PC-3 (cell line): ENCODE data around the gene SLC39A10. TPM values are rescaled to one million over a fixed set of nuclear protein-coding genes. Genes with fewer than 3 reads are reported as not detected.
"Not testable (repeated sequence)": the region's sequence is repeated elsewhere in the genome, so short reads cannot be mapped to it uniquely, and the experiment has no call there.

ENCODE experiments used
- ATAC-seq: fragments of 200-7000 bp; cut with Tn5 transposase; 2 replicates; pipeline ENCODE4 v1.9.1; 2020; ENCODE audit warnings: mild to moderate bottlenecking, moderate library complexity
- BruUV-seq: library from RNA; stranded (reverse); fragments of 400-500 nt; replicated peaks from 2 replicates; lab custom pipeline; 2021; lab: Mats Ljungman, UMichigan
- CTCF ChIA-PET: fragments of 300-600 bp; sonication (Branson Sonifier 250); formaldehyde crosslinking; loops from one replicate; lab custom pipeline; 2022; ENCODE audit warnings: antibody characterized with exemption; lab: Charles Lee
- POLR2A ChIA-PET: fragments of 300-600 bp; sonication (Branson Sonifier 250); formaldehyde crosslinking; loops from one replicate; lab custom pipeline; 2022; ENCODE audit warnings: antibody characterized with exemption; ENCODE audit not compliant: unreplicated experiment; lab: Charles Lee
- DNase-seq: peaks from one replicate; pipeline ENCODE4 v3.0.0-alpha.2; 2015
- H2AFZ ChIP-seq: fragments of 300-600 bp; sonication (generic); 2 replicates; pipeline ENCODE4 v1.6.0; 2016; ENCODE audit warnings: antibody characterized with exemption, low read length
- H3F3A ChIP-seq: fragments of 300-600 bp; sonication (generic); one replicate; pipeline ENCODE4 v1.6.0; 2017; ENCODE audit warnings: antibody characterized with exemption, low read length, control low read depth, mild to moderate bottlenecking; ENCODE audit not compliant: unreplicated experiment
- H3K27ac ChIP-seq: fragments of 300-600 bp; sonication (generic); 2 replicates; pipeline ENCODE4 v1.5.1; 2016; ENCODE audit warnings: mild to moderate bottlenecking, low read length
- H3K27me3 ChIP-seq: fragments of 300-600 bp; sonication (generic); 2 replicates; pipeline ENCODE4 v1.6.1; 2016; ENCODE audit warnings: low read length, mixed read lengths
- H3K36me3 ChIP-seq: fragments of 300-600 bp; sonication (generic); 2 replicates; pipeline ENCODE4 v1.6.1; 2016; ENCODE audit warnings: low read depth, mixed run types, low read length, mixed read lengths
- H3K4me1 ChIP-seq: fragments of 300-600 bp; sonication (generic); 2 replicates; pipeline ENCODE4 v1.5.1; 2016; ENCODE audit warnings: low read length; ENCODE audit not compliant: insufficient read depth
- H3K4me2 ChIP-seq: fragments of 300-600 bp; sonication (generic); 2 replicates; pipeline ENCODE4 v1.6.0; 2016; ENCODE audit warnings: low read length
- H3K4me3 ChIP-seq: fragments of 300-600 bp; sonication (generic); 2 replicates; pipeline ENCODE4 v1.5.1; 2016; ENCODE audit warnings: mild to moderate bottlenecking, low read length, mixed read lengths
- H3K79me2 ChIP-seq: fragments of 300-600 bp; sonication (generic); 2 replicates; pipeline ENCODE4 v1.6.1; 2017; ENCODE audit warnings: low read length, mixed read lengths
- H3K9ac ChIP-seq: fragments of 300-600 bp; sonication (generic); 2 replicates; pipeline ENCODE4 v1.6.0; 2016; ENCODE audit warnings: mild to moderate bottlenecking, low read length
- H3K9me2 ChIP-seq: fragments of 300-600 bp; sonication (generic); replicated peaks from 2 replicates; pipeline ENCODE4 v1.6.1; 2016; ENCODE audit warnings: mixed run types, low read length, mixed read lengths
- H3K9me3 ChIP-seq: fragments of 300-600 bp; sonication (generic); 2 replicates; pipeline ENCODE4 v1.6.1; 2016; ENCODE audit warnings: low read length, mixed read lengths
- H4K20me1 ChIP-seq: fragments of 300-600 bp; sonication (generic); 2 replicates; pipeline ENCODE4 v1.6.1; 2016; ENCODE audit warnings: low read length, mixed read lengths
- EZH2 ChIP-seq: fragments of 300-600 bp; sonication (generic); IDR thresholded peaks from one replicate; pipeline ENCODE4 v1.6.1; 2017; ENCODE audit warnings: antibody characterized with exemption, mild to moderate bottlenecking, low read length; ENCODE audit not compliant: unreplicated experiment
- EZH2phosphoT487 ChIP-seq: fragments of 300-600 bp; sonication (generic); IDR thresholded peaks from 2 replicates; pipeline ENCODE4 v1.6.1; 2018; ENCODE audit warnings: mild to moderate bottlenecking, antibody characterized with exemption, low read length, borderline replicate concordance
- intact Hi-C: fragments of 100-400 bp; cut with micrococcal nuclease; formaldehyde crosslinking; loops from 2 replicates; pipeline ENCODE4 v1.9.0; 2023
- total RNA-seq: library from RNA; depleted of rRNA; stranded (reverse); fragments of >200 nt; gene quantifications from 2 replicates; pipeline ENCODE4 v1.2.3, GENCODE V29; 2014
- TF ChIP-seq, protein P1 (sequence below): fragments of 300-600 bp; sonication (generic); conservative IDR thresholded peaks from 2 replicates; pipeline ENCODE4 v1.5.1; 2017; ENCODE audit warnings: antibody characterized with exemption, low read depth, mild to moderate bottlenecking, low read length

Gene SLC39A10
- total RNA-seq, 1 experiment from 2014 or later, result 18.6 TPM

DNA sequence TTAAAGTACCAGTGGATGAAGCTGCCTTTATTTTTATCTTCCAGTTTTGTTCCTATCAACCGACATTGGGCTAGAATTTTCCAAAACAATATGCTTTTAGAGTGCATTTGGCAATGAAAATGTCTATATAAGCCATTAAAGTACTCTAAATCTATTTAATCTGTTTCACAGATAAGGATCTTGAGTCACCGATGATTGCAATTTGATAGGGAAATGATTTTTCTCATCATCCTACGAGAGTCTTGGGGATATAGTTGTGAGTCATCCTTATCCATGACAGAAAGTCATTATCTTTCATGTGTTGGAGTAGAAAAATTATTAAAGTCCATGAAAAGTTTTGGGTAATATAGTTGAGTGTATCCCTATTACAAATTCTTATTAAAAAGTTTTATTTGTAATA lies 26.1 kb downstream of the SLC39A10 start:
- no peak overlapping the region for H3K4me3 ChIP-seq
- H3K27me3 ChIP-seq, result no peaks in the 10 kb centered on the region
- no peaks in the 10 kb centered on the region for H4K20me1 ChIP-seq
- DNase-seq (peak; percentile 75), ATAC-seq (peak; percentile 40)
- peaks cover 8% of the 10 kb centered on the region; the same call in 1 of the 2 replicates for H3K36me3 ChIP-seq
- H3K9me3 ChIP-seq, result no peaks in the 10 kb centered on the region
- POLR2A ChIA-PET, result interaction anchor here (0.7 kb wide), 1 partner anchor 20 kb away, joined by 3 read pairs; no protein-coding TSS in a partner anchor
- no peaks in the 10 kb centered on the region for H3K9me2 ChIP-seq
- BruUV-seq, result no TSS peak
- no peak overlapping the region for H3K27ac ChIP-seq
- H2AFZ ChIP-seq, result no peak overlapping the region
- H3K79me2 ChIP-seq, result peaks cover 4% of the 10 kb centered on the region; the same call in 1 of the 2 replicates
- H3K4me2 ChIP-seq, result peak overlapping the region; percentile 56
- no peak overlapping the region for H3K9ac ChIP-seq
- H3K4me1 ChIP-seq, result peaks cover 12% of the 10 kb centered on the region
- H3F3A ChIP-seq, result no peaks in the 10 kb centered on the region
- intact Hi-C loops, result no loop called here
- CTCF ChIA-PET, result interaction anchor here (0.7 kb wide), 1 partner anchor 11 kb away, joined by 3 read pairs; no protein-coding TSS in a partner anchor
- TF ChIP-seq, protein P1, sequence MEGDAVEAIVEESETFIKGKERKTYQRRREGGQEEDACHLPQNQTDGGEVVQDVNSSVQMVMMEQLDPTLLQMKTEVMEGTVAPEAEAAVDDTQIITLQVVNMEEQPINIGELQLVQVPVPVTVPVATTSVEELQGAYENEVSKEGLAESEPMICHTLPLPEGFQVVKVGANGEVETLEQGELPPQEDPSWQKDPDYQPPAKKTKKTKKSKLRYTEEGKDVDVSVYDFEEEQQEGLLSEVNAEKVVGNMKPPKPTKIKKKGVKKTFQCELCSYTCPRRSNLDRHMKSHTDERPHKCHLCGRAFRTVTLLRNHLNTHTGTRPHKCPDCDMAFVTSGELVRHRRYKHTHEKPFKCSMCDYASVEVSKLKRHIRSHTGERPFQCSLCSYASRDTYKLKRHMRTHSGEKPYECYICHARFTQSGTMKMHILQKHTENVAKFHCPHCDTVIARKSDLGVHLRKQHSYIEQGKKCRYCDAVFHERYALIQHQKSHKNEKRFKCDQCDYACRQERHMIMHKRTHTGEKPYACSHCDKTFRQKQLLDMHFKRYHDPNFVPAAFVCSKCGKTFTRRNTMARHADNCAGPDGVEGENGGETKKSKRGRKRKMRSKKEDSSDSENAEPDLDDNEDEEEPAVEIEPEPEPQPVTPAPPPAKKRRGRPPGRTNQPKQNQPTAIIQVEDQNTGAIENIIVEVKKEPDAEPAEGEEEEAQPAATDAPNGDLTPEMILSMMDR, result no peak
- TF ChIP-seq EZH2, result no peak
- TF ChIP-seq EZH2phosphoT487, result no peak

DNA sequence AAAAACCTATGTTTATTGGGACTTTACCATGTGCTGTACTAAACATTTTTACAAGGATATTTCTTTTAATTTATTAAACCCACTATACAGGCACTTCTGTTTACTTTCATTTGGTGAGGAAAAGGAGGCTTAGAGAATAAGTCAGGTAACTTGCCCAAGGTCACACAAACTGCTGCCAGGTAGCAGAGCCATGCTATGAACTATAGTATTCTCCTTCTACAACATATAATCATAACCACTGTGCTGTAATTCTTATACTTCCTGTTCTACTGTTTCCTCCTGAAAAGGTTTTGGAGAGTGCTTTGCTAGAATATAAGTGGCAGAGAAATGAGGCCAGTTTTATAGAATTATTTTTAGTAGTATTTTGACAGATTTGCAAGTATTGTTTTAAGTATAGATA lies 29.5 kb downstream of the SLC39A10 start:
- BruUV-seq, result no TSS peak
- POLR2A ChIA-PET, result no interaction called here
- no peak for DNase-seq
- Histone ChIP-seq H3K9me2 (no peaks in the 10 kb centered on the region), H3K9me3 (no peaks in the 10 kb centered on the region), H3K4me3 (no peak overlapping the region), H3K79me2 (no peaks in the 10 kb centered on the region), H3K27ac (no peak overlapping the region), H4K20me1 (no peaks in the 10 kb centered on the region), H3F3A (no peaks in the 10 kb centered on the region), H3K4me1 (peaks cover 12% of the 10 kb centered on the region), H3K36me3 (no peaks in the 10 kb centered on the region), H3K4me2 (no peak overlapping the region), H2AFZ (no peak overlapping the region), H3K9ac (no peak overlapping the region), H3K27me3 (no peaks in the 10 kb centered on the region)
- TF ChIP-seq, protein P1, result no peak
- TF ChIP-seq EZH2 (no peak), EZH2phosphoT487 (no peak)
- CTCF ChIA-PET, result no interaction called here
- ATAC-seq, result no peak
- intact Hi-C loops, result no loop called here

GRCh38 chr2:195687320-195688086 lies 30.5 kb downstream of the SLC39A10 start:
- H3K9me2 ChIP-seq, result no peaks in the 10 kb centered on the region
- no peaks in the 10 kb centered on the region for H3F3A ChIP-seq
- H3K27ac ChIP-seq, result no peak overlapping the region
- H3K27me3 ChIP-seq, result no peaks in the 10 kb centered on the region
- TF ChIP-seq EZH2 (no peak), EZH2phosphoT487 (no peak)
- TF ChIP-seq, protein P1, result no peak
- BruUV-seq, result no TSS peak
- H3K9me3 ChIP-seq, result no peaks in the 10 kb centered on the region
- no peak for ATAC-seq
- CTCF ChIA-PET, result no interaction called here
- no peak overlapping the region for H2AFZ ChIP-seq
- DNase-seq, result no peak
- POLR2A ChIA-PET, result no interaction called here
- H3K9ac ChIP-seq, result no peak overlapping the region
- no peak overlapping the region for H3K4me2 ChIP-seq
- no peaks in the 10 kb centered on the region for H3K36me3 ChIP-seq
- intact Hi-C loops, result no loop called here
- H4K20me1 ChIP-seq, result no peaks in the 10 kb centered on the region
- no peak overlapping the region for H3K4me3 ChIP-seq
- H3K79me2 ChIP-seq, result no peaks in the 10 kb centered on the region
- peaks cover 12% of the 10 kb centered on the region for H3K4me1 ChIP-seq

DNA sequence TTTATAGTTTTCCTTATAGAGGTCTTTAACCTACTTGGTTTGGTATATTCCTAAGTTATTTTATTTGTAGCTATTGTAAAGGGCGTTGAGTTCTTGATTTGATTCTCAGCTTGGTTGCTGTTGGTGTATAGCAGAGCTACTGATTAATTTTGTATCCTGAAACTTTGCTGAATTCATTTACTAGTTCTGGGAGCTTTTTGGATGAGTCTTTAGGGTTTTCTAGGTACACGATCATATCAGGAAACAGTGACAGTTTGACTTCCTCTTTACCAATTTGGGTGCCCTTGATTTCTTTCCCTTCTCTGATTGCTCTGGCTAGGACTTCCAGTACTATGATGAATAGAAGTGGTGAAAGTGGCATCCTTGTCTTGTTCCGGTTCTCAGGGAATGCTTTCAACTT lies 35.5 kb downstream of the SLC39A10 start:
- H3F3A ChIP-seq, POLR2A ChIA-PET, H2AFZ ChIP-seq, BruUV-seq, DNase-seq, H3K36me3 ChIP-seq, H3K27me3 ChIP-seq, H4K20me1 ChIP-seq, intact Hi-C loops, H3K4me2 ChIP-seq, H3K4me3 ChIP-seq, ATAC-seq, H3K9me2 ChIP-seq, H3K9ac ChIP-seq, H3K79me2 ChIP-seq, H3K4me1 ChIP-seq, CTCF ChIA-PET, H3K27ac ChIP-seq, H3K9me3 ChIP-seq: not testable (repeated sequence)
